GM13976 (cell line): Measurements from ENCODE around the gene PTPRK.
"Not testable (repeated sequence)": the region's sequence is repeated elsewhere in the genome, so short reads cannot be mapped to it uniquely, and the experiment has no call there.

Experiments
- DNase-seq: peaks from one replicate; pipeline ENCODE4 v3.0.0; 2012; ENCODE audit warnings: low spot score
- in situ Hi-C: fragments of 300-500 bp; cut with MboI; formaldehyde crosslinking; loops from one replicate; pipeline ENCODE4 v1.12.0; 2022; ENCODE audit warnings: low sequenced_read_pairs, mixed read lengths, inconsistent platforms; ENCODE audit not compliant: unreplicated experiment
- TF ChIP-seq, protein P1 (sequence below): IDR thresholded peaks from 2 replicates; pipeline ENCODE4 v1.5.1; 2012; ENCODE audit warnings: borderline replicate concordance, mild to moderate bottlenecking; ENCODE audit not compliant: insufficient read depth; ENCODE audit errors: extremely low read depth, missing control alignments, control extremely low read depth

PTPRK gene

DNA sequence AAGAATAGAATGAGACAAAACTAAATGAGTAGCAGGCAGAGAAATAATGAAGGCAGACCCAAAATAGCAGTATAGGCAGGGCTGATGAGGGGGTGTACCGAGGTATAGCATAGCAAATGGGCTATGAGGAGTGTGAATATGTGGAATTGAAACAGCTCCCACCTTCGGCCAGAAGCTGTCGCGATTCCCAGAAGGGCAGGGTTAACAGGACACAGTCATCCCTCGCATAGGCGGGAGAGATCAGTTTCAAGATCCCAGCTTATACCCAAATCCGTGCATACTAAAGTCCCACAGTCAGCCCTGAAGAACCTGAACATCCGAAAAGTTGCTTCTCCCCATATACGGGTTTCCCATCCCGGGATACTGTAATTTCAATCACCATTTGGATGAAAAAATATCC is 82.7 kb downstream of the PTPRK start:
- DNase-seq: no peak
- TF ChIP-seq, protein P1, sequence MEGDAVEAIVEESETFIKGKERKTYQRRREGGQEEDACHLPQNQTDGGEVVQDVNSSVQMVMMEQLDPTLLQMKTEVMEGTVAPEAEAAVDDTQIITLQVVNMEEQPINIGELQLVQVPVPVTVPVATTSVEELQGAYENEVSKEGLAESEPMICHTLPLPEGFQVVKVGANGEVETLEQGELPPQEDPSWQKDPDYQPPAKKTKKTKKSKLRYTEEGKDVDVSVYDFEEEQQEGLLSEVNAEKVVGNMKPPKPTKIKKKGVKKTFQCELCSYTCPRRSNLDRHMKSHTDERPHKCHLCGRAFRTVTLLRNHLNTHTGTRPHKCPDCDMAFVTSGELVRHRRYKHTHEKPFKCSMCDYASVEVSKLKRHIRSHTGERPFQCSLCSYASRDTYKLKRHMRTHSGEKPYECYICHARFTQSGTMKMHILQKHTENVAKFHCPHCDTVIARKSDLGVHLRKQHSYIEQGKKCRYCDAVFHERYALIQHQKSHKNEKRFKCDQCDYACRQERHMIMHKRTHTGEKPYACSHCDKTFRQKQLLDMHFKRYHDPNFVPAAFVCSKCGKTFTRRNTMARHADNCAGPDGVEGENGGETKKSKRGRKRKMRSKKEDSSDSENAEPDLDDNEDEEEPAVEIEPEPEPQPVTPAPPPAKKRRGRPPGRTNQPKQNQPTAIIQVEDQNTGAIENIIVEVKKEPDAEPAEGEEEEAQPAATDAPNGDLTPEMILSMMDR: no peak
- in situ Hi-C loops: no loop called here

DNA sequence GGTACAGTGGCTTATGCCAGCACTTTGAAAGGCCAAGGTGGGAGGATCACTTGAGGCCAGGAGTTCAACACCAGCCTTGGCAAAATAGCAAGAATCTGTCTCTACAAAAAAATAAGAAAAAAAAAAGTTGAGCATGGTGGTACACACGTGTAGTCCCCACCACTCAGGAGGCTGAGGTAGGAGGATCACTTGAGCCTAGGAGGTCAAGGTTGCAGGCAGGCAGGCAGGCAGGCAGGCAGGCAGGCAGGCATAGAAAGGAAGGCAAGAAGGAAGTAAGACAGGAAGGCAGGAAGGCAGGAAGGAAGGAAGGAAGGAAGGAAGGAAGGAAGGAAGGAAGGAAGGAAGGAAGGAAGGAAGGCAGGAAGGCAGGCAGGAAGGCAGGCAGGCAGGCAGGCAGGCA is 85.6 kb downstream of the PTPRK start:
- in situ Hi-C loops, DNase-seq: not testable (repeated sequence)

DNA sequence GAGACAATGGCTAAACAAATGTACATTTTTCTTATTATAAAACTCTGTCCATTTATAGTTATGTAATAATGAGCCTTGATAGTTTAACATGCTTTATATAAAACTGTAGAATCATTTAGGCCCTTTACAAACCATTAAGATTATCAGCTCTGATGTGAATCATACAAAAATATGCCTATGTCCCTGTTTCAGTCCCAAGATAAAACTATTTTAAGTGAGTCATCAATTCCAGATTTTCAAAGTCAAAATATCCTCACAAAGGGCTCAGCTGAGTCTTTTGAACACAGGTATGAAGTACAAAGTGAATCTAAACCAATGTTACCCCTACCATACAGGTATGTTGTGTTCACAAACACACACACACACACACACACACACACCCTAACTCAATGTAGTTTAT is 88.0 kb downstream of the PTPRK start:
- in situ Hi-C loops: no loop called here
- DNase-seq: no peak
- TF ChIP-seq, protein P1: no peak

- TF ChIP-seq, protein P1: no peak
- DNase-seq: no peak
- in situ Hi-C loops: no loop called here
Observed at GRCh38 chr6:128427139-128427538, 93.3 kb downstream of the PTPRK start.

- no peak for DNase-seq
- TF ChIP-seq, protein P1: no peak
- in situ Hi-C loops: no loop called here
Observed at GRCh38 chr6:128425856-128426255, 94.5 kb downstream of the PTPRK start.

DNA sequence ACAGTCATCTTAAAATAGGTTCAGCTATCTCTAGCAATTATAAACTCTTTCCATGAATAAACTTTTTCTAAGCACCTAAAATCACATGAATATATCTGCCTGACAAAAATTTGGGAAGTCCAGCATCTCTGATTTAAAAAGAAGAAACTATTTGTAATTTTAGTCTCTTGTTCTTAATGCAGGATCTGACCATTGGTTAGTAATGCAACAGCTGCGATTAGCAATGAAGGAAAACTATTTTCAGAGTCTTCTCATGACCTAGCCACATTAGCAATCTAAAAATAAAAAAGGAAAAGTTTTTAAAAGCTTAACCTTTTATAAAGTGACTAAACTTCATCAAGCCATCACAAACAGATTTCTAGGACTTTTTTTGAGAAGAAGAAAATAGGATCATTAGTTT is 97.5 kb downstream of the PTPRK start:
- in situ Hi-C loops: no loop called here
- no peak for DNase-seq
- TF ChIP-seq, protein P1: no peak

GRCh38 chr6:128422200-128422599 is 98.2 kb downstream of the PTPRK start:
- no peak for DNase-seq
- TF ChIP-seq, protein P1: no peak
- in situ Hi-C loops: no loop called here

GRCh38 chr6:128421788-128422187 is 98.6 kb downstream of the PTPRK start:
- no peak for DNase-seq
- in situ Hi-C loops: no loop called here
- TF ChIP-seq, protein P1: no peak
